Measurements from ENCODE around the gene MTARC2. TPM values are rescaled to one million over a fixed set of nuclear protein-coding genes. Genes with fewer than 3 reads are reported as not detected.

The MTARC2 gene
- total and polyA plus RNA-seq, 2 of the 13 experiments (the other 11 are each of a cell fraction or from before 2014, with no cell fraction given), result 8.5 to 10.1 TPM

DNA sequence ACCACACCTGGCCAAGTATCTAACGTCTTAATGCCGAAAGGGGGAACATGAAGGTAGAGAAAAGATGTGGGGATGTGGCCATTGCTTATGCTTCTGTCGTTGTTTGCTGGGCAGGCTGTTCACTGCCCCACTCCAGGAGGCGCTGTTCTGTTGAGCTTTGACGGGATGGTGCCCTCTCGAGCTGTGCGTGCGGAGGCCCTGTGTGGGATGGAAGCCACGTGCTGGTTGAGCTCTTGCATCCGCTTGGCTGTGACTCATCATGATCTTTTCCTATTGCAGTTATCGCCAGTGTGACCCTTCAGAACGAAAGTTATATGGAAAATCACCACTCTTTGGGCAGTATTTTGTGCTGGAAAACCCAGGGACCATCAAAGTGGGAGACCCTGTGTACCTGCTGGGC lies 64.9 kb downstream of the MTARC2 start (continued):
- no peak for TF ChIP-seq ZNF782 (CRISPR knock-in tag; IDR thresholded peaks at IDR 0.05; ENCODE audit: borderline replicate concordance)
- TF ChIP-seq PHF5A (CRISPR knock-in tag; IDR thresholded peaks at IDR 0.05; ENCODE audit: low read depth, unreplicated experiment), result no peak

DNA sequence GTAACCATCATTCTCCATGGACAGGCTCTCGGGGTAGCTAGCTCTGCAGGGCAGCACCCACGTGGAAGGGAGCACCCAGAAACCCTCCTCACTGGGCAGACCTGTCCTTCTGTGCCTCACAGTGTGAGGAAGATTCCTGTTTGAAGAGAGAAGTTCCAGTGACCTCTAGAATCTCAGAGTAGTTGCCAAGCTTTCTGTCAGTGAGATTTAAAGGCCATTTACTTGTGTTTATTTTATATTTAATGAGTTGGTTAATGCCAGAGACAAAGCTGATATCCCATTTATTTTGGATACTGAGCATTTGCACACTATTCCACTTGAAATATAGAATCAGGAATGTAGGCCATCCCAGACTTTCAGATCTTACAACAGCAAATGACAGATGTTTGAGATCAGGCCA lies 67.3 kb downstream of the MTARC2 start:
- in situ Hi-C loops (cut with HindIII; ENCODE audit: extremely low pct_ligation_motif_present, low pct_unique_long_range_greater_than_20kb), result no loop called here
- CTCF ChIA-PET (ENCODE audit: low intra/inter-chr PET ratio, low total read pairs), result no interaction called here
- FAIRE-seq (no peak), DNase-seq (ENCODE audit: low spot score) (no peak), ATAC-seq (no peak)
- POLR2A ChIA-PET, result no interaction called here
- Histone ChIP-seq H4K20me1 (ENCODE audit: insufficient read depth, low read length) (no peaks in the 10 kb centered on the region), H2AFZ (ENCODE audit: low read length) (no peak overlapping the region), H3K4me2 (ENCODE audit: low read depth, low read length) (no peak overlapping the region), H3K36me3 (replicated peaks in 1 of 2; ENCODE audit: control insufficient read depth in 1 of 2, insufficient read depth in 2 of 2, low read length in 2 of 2) (peaks cover 5 to 36% of the 10 kb centered on the region in 2 experiments; a peak in 4 of 5 replicates), H3K9me3 (ENCODE audit: low read length) (no peaks in the 10 kb centered on the region), H3K4me1 (ENCODE audit: insufficient read depth, low read length) (no peaks in the 10 kb centered on the region), H3K79me2 (ENCODE audit: insufficient read depth, low read length) (no peaks in the 10 kb centered on the region), H3K27me3 (ENCODE audit: control insufficient read depth in 1 of 2, insufficient read depth in 2 of 2, low read length in 2 of 2) (no peaks in the 10 kb centered on the region), H3K4me3 (replicated peaks in 1 of 3; ENCODE audit: insufficient read depth in 1 of 3, low read depth in 2 of 3, low read length in 3 of 3) (no peak overlapping the region), H3K27ac (ENCODE audit: extremely low read length, insufficient read depth, low read length) (no peak overlapping the region), H3K9ac (ENCODE audit: insufficient read depth, low read depth, low read length) (no peak overlapping the region)
- WGBS (ENCODE audit: low lambda C conversion rate), result 93% methylated on average over 2 of the region's 2 CpGs
- TF ChIP-seq, protein P1, sequence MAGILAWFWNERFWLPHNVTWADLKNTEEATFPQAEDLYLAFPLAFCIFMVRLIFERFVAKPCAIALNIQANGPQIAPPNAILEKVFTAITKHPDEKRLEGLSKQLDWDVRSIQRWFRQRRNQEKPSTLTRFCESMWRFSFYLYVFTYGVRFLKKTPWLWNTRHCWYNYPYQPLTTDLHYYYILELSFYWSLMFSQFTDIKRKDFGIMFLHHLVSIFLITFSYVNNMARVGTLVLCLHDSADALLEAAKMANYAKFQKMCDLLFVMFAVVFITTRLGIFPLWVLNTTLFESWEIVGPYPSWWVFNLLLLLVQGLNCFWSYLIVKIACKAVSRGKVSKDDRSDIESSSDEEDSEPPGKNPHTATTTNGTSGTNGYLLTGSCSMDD (CRISPR knock-in tag; IDR thresholded peaks at IDR 0.05), result no peak
- no TSS peak for BruUV-seq (replicated peaks)
- intact Hi-C loops (cut with micrococcal nuclease; ENCODE audit: unreplicated experiment), result no loop called here

DNA sequence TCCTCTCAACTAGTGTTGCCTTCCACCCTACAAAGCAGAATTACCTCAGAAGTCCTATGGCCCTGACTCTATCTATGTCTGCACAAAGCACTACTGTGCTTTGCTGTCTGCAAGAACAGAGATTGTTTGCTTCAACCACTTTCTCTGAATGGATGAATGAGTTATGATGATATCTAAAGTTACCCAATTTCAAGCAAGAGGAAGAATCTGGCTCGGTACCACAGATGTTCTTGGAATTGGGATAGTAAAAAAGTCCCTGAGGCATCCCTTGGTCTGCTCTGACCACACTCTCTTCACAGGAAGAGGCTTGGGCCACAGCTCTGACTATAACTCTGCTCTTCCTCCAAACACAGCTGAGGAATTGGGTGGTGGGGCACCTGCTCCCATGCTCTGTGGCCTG lies 69.8 kb downstream of the MTARC2 start:
- no peak overlapping the region for H2AFZ ChIP-seq (ENCODE audit: low read length)
- CTCF ChIA-PET (ENCODE audit: low intra/inter-chr PET ratio, low total read pairs), result no interaction called here
- DNase-seq (ENCODE audit: low spot score) (no peak), FAIRE-seq (no peak), ATAC-seq (no peak; the same call in 2 of the 3 replicates)
- H3K4me3 ChIP-seq (replicated peaks in 1 of 3; ENCODE audit: insufficient read depth in 1 of 3, low read depth in 2 of 3, low read length in 3 of 3), result no peak overlapping the region
- no TSS peak for BruUV-seq (replicated peaks)
- POLR2A ChIA-PET, result no interaction called here
- no peak overlapping the region for H3K4me2 ChIP-seq (ENCODE audit: low read depth, low read length)
- in situ Hi-C loops (cut with HindIII; ENCODE audit: extremely low pct_ligation_motif_present, low pct_unique_long_range_greater_than_20kb), result no loop called here
- H3K4me1 ChIP-seq (ENCODE audit: insufficient read depth, low read length), result no peaks in the 10 kb centered on the region
- no peaks in the 10 kb centered on the region for H4K20me1 ChIP-seq (ENCODE audit: insufficient read depth, low read length)
- H3K36me3 ChIP-seq (replicated peaks in 1 of 2; ENCODE audit: control insufficient read depth in 1 of 2, insufficient read depth in 2 of 2, low read length in 2 of 2), result peaks cover 2 to 21% of the 10 kb centered on the region in 2 experiments; a peak in 4 of 5 replicates
- no peak overlapping the region for H3K27ac ChIP-seq (ENCODE audit: extremely low read length, insufficient read depth, low read length)
- H3K27me3 ChIP-seq (ENCODE audit: control insufficient read depth in 1 of 2, insufficient read depth in 2 of 2, low read length in 2 of 2), result no peaks in the 10 kb centered on the region
- no peak overlapping the region for H3K9ac ChIP-seq (ENCODE audit: insufficient read depth, low read depth, low read length)
- H3K79me2 ChIP-seq (ENCODE audit: insufficient read depth, low read length), result no peaks in the 10 kb centered on the region
- WGBS (ENCODE audit: low lambda C conversion rate), result 94% methylated on average over 1 of the region's 1 CpG
- intact Hi-C loops (cut with micrococcal nuclease; ENCODE audit: unreplicated experiment), result no loop called here
- H3K9me3 ChIP-seq (ENCODE audit: low read length), result no peaks in the 10 kb centered on the region
- TF ChIP-seq KMT2B (CRISPR knock-in tag; IDR thresholded peaks at IDR 0.05) (no peak), HOXA5 (CRISPR knock-in tag; IDR thresholded peaks at IDR 0.05) (no peak), PHF8 (CRISPR knock-in tag; IDR thresholded peaks at IDR 0.05) (no peak), U2AF2 (IDR thresholded peaks at IDR 0.05; ENCODE audit: low read depth, low read length) (no peak), ZBTB20 (CRISPR knock-in tag; IDR thresholded peaks at IDR 0.05; ENCODE audit: borderline replicate concordance, low read depth) (no peak)
- TF ChIP-seq, protein P2, sequence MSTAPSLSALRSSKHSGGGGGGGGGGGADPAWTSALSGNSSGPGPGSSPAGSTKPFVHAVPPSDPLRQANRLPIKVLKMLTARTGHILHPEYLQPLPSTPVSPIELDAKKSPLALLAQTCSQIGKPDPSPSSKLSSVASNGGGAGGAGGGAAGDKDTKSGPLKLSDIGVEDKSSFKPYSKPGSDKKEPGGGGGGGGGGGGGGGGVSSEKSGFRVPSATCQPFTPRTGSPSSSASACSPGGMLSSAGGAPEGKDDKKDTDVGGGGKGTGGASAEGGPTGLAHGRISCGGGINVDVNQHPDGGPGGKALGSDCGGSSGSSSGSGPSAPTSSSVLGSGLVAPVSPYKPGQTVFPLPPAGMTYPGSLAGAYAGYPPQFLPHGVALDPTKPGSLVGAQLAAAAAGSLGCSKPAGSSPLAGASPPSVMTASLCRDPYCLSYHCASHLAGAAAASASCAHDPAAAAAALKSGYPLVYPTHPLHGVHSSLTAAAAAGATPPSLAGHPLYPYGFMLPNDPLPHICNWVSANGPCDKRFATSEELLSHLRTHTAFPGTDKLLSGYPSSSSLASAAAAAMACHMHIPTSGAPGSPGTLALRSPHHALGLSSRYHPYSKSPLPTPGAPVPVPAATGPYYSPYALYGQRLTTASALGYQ (CRISPR knock-in tag; IDR thresholded peaks at IDR 0.05), result no peak
- TF ChIP-seq, protein P3, sequence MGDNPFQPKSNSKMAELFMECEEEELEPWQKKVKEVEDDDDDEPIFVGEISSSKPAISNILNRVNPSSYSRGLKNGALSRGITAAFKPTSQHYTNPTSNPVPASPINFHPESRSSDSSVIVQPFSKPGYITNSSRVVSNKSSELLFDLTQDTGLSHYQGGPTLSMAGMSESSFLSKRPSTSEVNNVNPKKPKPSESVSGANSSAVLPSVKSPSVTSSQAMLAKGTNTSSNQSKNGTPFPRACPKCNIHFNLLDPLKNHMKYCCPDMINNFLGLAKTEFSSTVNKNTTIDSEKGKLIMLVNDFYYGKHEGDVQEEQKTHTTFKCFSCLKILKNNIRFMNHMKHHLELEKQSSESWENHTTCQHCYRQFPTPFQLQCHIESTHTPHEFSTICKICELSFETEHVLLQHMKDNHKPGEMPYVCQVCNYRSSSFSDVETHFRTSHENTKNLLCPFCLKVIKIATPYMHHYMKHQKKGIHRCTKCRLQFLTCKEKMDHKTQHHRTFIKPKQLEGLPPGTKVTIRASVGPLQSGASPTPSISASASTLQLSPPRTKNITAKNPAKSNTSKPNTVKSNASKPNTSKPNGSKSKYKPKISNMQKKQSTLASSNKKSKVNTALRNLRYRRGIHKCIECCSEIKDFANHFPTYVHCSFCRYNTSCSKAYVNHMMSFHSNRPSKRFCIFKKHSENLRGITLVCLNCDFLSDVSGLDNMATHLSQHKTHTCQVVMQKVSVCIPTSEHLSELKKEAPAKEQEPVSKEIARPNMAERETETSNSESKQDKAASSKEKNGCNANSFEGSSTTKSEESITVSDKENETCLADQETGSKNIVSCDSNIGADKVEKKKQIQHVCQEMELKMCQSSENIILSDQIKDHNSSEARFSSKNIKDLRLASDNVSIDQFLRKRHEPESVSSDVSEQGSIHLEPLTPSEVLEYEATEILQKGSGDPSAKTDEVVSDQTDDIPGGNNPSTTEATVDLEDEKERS (CRISPR knock-in tag; IDR thresholded peaks at IDR 0.05), result no peak
- TF ChIP-seq, protein P4, sequence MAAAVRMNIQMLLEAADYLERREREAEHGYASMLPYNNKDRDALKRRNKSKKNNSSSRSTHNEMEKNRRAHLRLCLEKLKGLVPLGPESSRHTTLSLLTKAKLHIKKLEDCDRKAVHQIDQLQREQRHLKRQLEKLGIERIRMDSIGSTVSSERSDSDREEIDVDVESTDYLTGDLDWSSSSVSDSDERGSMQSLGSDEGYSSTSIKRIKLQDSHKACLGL (CRISPR knock-in tag; IDR thresholded peaks at IDR 0.05), result no peak

Data from HepG2 (cell line).